ENCODE results near the gene CASP7. TPM values are rescaled to one million over a fixed set of nuclear protein-coding genes. Genes with fewer than 3 reads are reported as not detected.
"Not testable (repeated sequence)": the region's sequence is repeated elsewhere in the genome, so short reads cannot be mapped to it uniquely, and the experiment has no call there.

Gene CASP7
- total and polyA plus RNA-seq, 8 donors = 7.0 to 28.7 (median 14.8) TPM

GRCh38 chr10:113647812-113648211 lies 31.9 kb upstream of the CASP7 start:
- ATAC-seq = no peak
- intact Hi-C loops (cut with DNase I) = no loop called here
- H3K27me3 ChIP-seq = no peaks in the 10 kb centered on the region
- H3K36me3 ChIP-seq = no peaks in the 10 kb centered on the region
- FAIRE-seq = no peak
- peaks cover 0 to 5% (median 0%) of the 10 kb centered on the region in 3 donors for H3K4me1 ChIP-seq
- WGBS, 2 donors = 88 to 96% methylated on average over 3 of the region's 3 CpGs
- DNase-seq = no peak
- no peak overlapping the region for H3K27ac ChIP-seq
- no peak for TF ChIP-seq CTCF (IDR thresholded peaks at IDR 0.05)
- H3K4me3 ChIP-seq = no peak overlapping the region
- no peaks in the 10 kb centered on the region for H3K9me3 ChIP-seq

GRCh38 chr10:113648478-113648877 lies 31.2 kb upstream of the CASP7 start:
- DNase-seq = no peak
- intact Hi-C loops (cut with DNase I) = no loop called here
- ATAC-seq = no peak
- TF ChIP-seq CTCF (IDR thresholded peaks at IDR 0.05) = no peak
- H3K4me1 ChIP-seq = peaks cover 0 to 5% (median 0%) of the 10 kb centered on the region in 3 donors
- H3K36me3 ChIP-seq = no peaks in the 10 kb centered on the region
- H3K9me3 ChIP-seq = no peaks in the 10 kb centered on the region
- no peak for FAIRE-seq
- H3K27ac ChIP-seq = no peak overlapping the region
- 66 to 79% methylated on average over 3 of the region's 3 CpGs for WGBS, 2 donors
- H3K4me3 ChIP-seq = no peak overlapping the region
- no peaks in the 10 kb centered on the region for H3K27me3 ChIP-seq

- no peak for DNase-seq
- no peak overlapping the region for H3K27ac ChIP-seq
- no peak overlapping the region for H3K4me3 ChIP-seq
- no peaks in the 10 kb centered on the region for H3K36me3 ChIP-seq
- WGBS, 2 donors = 89 to 92% methylated on average over 2 of the region's 2 CpGs
- no peak for FAIRE-seq
- no peak for TF ChIP-seq CTCF (IDR thresholded peaks at IDR 0.05)
- no peak for ATAC-seq
- H3K4me1 ChIP-seq = no peaks in the 10 kb centered on the region
- H3K27me3 ChIP-seq = no peaks in the 10 kb centered on the region
- no peaks in the 10 kb centered on the region for H3K9me3 ChIP-seq
- intact Hi-C loops (cut with DNase I) = no loop called here
These were observed 29.5 kb upstream of the CASP7 start for GRCh38 chr10:113650172-113650571.

- H3K27ac ChIP-seq = no peak overlapping the region
- no peak for TF ChIP-seq CTCF (IDR thresholded peaks at IDR 0.05)
- ATAC-seq (no peak), DNase-seq (no peak), FAIRE-seq (no peak)
- no peaks in the 10 kb centered on the region for H3K36me3 ChIP-seq
- H3K4me3 ChIP-seq = no peak overlapping the region
- no peaks in the 10 kb centered on the region for H3K27me3 ChIP-seq
- WGBS, 2 donors = 91 to 93% methylated on average over 2 of the region's 2 CpGs
- no peaks in the 10 kb centered on the region for H3K4me1 ChIP-seq
- H3K9me3 ChIP-seq = no peaks in the 10 kb centered on the region
- intact Hi-C loops (cut with DNase I) = no loop called here
These were observed 28.7 kb upstream of the CASP7 start for GRCh38 chr10:113651021-113651420.

- ATAC-seq (peak; percentile 14 to 95 (median 74)), FAIRE-seq (no peak)
- 7% methylated on average over 1 of the region's 1 CpG for WGBS, 2 donors
These were observed 27.8 kb upstream of the CASP7 start for GRCh38 chr10:113651898-113652297.

GRCh38 chr10:113652456-113652855 lies 27.3 kb upstream of the CASP7 start:
- H3K27ac ChIP-seq; H3K4me3 ChIP-seq; H3K36me3 ChIP-seq; FAIRE-seq; H3K4me1 ChIP-seq; DNase-seq; H3K27me3 ChIP-seq; H3K9me3 ChIP-seq; ATAC-seq; intact Hi-C loops (cut with DNase I): not testable (repeated sequence)
- WGBS, 2 donors = 95 to 97% methylated on average over 3 of the region's 3 CpGs

More at GRCh38 chr10:113651898-113652297, 27.8 kb upstream of the CASP7 start:
- H3K27me3 ChIP-seq = no peaks in the 10 kb centered on the region
- no peaks in the 10 kb centered on the region for H3K36me3 ChIP-seq
- peak in 2 of 6 donors; percentile 28 to 48 for DNase-seq
- H3K9me3 ChIP-seq = no peaks in the 10 kb centered on the region
- TF ChIP-seq CTCF (IDR thresholded peaks at IDR 0.05) = no peak
- no peaks in the 10 kb centered on the region for H3K4me1 ChIP-seq
- intact Hi-C loops (cut with DNase I) = no loop called here
- no peak overlapping the region for H3K4me3 ChIP-seq
- H3K27ac ChIP-seq = no peak overlapping the region
